Adrenal gland (tissue), 5 donors: ENCODE data around the gene PI4K2B.

Experiments
- POLR2A ChIP-seq, 2 donors: fragments of 450-650 bp; IDR thresholded peaks; one replicate each; pipeline ENCODE4 v1.6.1; 2017; ENCODE audit warnings: antibody characterized with exemption in 2 of 2, mild to moderate bottlenecking in 2 of 2, moderate library complexity in 1 of 2
- TF ChIP-seq, protein P1 (sequence below), 6 experiments: fragments of 450-650 bp in 4 of 6; fragments of 200-600 bp in 2 of 6; sonication (generic) in 1 of 6; IDR thresholded peaks; 1 replicate in 5 of 6; 2 replicates in 1 of 6; pipeline versions ENCODE4 v1.5.1 to v1.8.0; 2016 to 2021; ENCODE audit warnings: antibody characterized with exemption in 6 of 6, mild to moderate bottlenecking in 2 of 6, moderate library complexity in 1 of 6
- donor health status: DM: no; HTN: no; CAD: no.

DNA sequence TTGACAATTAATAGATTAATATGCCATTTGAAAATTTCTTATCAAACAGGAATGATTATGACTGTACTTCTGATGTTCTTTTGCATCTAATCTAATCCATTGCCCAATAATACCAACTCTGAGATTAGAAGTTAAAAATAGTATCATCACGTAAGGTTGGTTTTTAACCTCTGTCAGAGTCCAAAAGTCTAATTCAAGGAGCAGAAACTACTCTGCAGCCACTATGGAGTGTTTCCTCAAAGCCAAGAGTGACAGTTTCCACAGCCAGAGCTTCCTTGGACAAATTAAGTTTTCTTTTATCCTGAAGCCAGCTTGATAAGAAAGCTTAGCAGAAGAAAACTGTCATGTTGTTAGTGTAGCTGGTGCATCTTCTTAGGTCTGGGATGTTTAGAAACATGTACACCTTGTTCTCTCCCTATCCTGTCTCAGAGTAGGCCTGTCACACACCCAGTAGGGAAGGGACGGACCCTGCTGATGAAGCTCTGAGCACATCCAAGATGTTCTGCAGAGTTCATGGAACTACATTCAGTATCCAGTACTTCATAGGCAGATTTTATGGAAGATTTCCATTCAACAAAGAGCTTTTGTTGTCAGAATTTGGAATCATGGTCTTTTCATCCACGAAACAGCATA, 20.4 kb upstream of the PI4K2B start:
- TF ChIP-seq, protein P1, sequence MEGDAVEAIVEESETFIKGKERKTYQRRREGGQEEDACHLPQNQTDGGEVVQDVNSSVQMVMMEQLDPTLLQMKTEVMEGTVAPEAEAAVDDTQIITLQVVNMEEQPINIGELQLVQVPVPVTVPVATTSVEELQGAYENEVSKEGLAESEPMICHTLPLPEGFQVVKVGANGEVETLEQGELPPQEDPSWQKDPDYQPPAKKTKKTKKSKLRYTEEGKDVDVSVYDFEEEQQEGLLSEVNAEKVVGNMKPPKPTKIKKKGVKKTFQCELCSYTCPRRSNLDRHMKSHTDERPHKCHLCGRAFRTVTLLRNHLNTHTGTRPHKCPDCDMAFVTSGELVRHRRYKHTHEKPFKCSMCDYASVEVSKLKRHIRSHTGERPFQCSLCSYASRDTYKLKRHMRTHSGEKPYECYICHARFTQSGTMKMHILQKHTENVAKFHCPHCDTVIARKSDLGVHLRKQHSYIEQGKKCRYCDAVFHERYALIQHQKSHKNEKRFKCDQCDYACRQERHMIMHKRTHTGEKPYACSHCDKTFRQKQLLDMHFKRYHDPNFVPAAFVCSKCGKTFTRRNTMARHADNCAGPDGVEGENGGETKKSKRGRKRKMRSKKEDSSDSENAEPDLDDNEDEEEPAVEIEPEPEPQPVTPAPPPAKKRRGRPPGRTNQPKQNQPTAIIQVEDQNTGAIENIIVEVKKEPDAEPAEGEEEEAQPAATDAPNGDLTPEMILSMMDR (IDR thresholded peaks at IDR 0.05): no peak
- no peak for TF ChIP-seq POLR2A (IDR thresholded peaks at IDR 0.05)
